H1 (cell line): Measurements from ENCODE around the gene SMAP2. TPM values are rescaled to one million over a fixed set of nuclear protein-coding genes. Genes with fewer than 3 reads are reported as not detected.

ENCODE experiments used
- BCL11A ChIP-seq, 2 experiments: IDR thresholded peaks; one replicate each; pipeline ENCODE4 v1.6.1; 2011; ENCODE audit warnings: low read depth in 2 of 2, low read length in 2 of 2, mild to moderate bottlenecking in 2 of 2
- CBX5 ChIP-seq: fragments of 300-800, 300-1000 bp; sonication (generic); IDR thresholded peaks from 2 replicates; pipeline ENCODE4 v1.7.1; 2016; ENCODE audit warnings: antibody characterized with exemption, low read length, low read depth
- CHD1 ChIP-seq: IDR thresholded peaks from 2 replicates; pipeline ENCODE4 v1.6.1; 2012; ENCODE audit warnings: low read depth, low read length, improper control_type of control experiment
- CHD2 ChIP-seq: IDR thresholded peaks from 2 replicates; pipeline ENCODE4 v1.6.1; 2012; ENCODE audit warnings: low read length, improper control_type of control experiment
- EGR1 ChIP-seq: IDR thresholded peaks from 2 replicates; pipeline ENCODE4 v1.6.1; 2011; ENCODE audit warnings: low read depth, low read length, borderline replicate concordance
- EP300 ChIP-seq, 2 experiments: IDR thresholded peaks; 1 replicate in 1 of 2; 2 replicates in 1 of 2; pipeline ENCODE4 v1.6.1; 2011 to 2012; ENCODE audit warnings: low read depth in 2 of 2, low read length in 2 of 2, mild to moderate bottlenecking in 2 of 2, borderline replicate concordance in 1 of 2, inconsistent platforms in 1 of 2, moderate library complexity in 1 of 2
- EZH2 ChIP-seq: fragments of 200-600 bp; sonication (generic); IDR thresholded peaks from 2 replicates; pipeline ENCODE4 v1.7.1; 2012; ENCODE audit warnings: low read depth, mild to moderate bottlenecking, moderate library complexity, low read length, inconsistent platforms; ENCODE audit not compliant: severe bottlenecking
- FOSL1 ChIP-seq: IDR thresholded peaks from 2 replicates; pipeline ENCODE4 v1.6.1; 2011; ENCODE audit warnings: mild to moderate bottlenecking, low read depth, low read length, moderate library complexity; ENCODE audit not compliant: insufficient read depth
- GTF2F1 ChIP-seq: IDR thresholded peaks from 2 replicates; pipeline ENCODE4 v1.6.1; 2012; ENCODE audit warnings: low read depth, low read length, improper control_type of control experiment, borderline replicate concordance
- HDAC2 ChIP-seq, 2 experiments: fragments of 300-600 bp in 1 of 2; sonication (generic) in 1 of 2; IDR thresholded peaks; 2 replicates each; pipeline ENCODE4 v1.6.1; 2011 to 2012; ENCODE audit warnings: low read depth in 2 of 2, low read length in 2 of 2, mild to moderate bottlenecking in 2 of 2, moderate library complexity in 2 of 2, borderline replicate concordance in 1 of 2, inconsistent platforms in 1 of 2
- HDAC6 ChIP-seq: IDR thresholded peaks from one replicate; pipeline ENCODE4 v1.7.1; 2012; ENCODE audit warnings: low read depth, mild to moderate bottlenecking, inconsistent platforms, low read length, moderate library complexity
- NANOG ChIP-seq: IDR thresholded peaks from 2 replicates; pipeline ENCODE4 v1.6.1; 2011; ENCODE audit warnings: low read length, low read depth, mild to moderate bottlenecking, inconsistent platforms; ENCODE audit not compliant: insufficient read depth, poor library complexity, severe bottlenecking
- POLR2A ChIP-seq, 2 experiments: IDR thresholded peaks; 1 replicate in 1 of 2; 2 replicates in 1 of 2; pipeline ENCODE4 v1.6.1; 2011; ENCODE audit warnings: low read depth in 2 of 2, low read length in 2 of 2, mild to moderate bottlenecking in 2 of 2; ENCODE audit errors: control extremely low read depth in 1 of 2
- YY1 ChIP-seq: IDR thresholded peaks from 2 replicates; pipeline ENCODE4 v1.6.1; 2011; ENCODE audit warnings: low read depth, mild to moderate bottlenecking, low read length
- ZNF274 ChIP-seq: IDR thresholded peaks from 2 replicates; pipeline ENCODE4 v1.7.0; 2012; ENCODE audit warnings: low read length, borderline replicate concordance; ENCODE audit errors: extremely low read depth
- polyA plus RNA-seq, 7 experiments: library from polyadenylated mRNA; depleted of rRNA in 3 of 7; stranded (reverse) in 5 of 7; unstranded in 2 of 7; fragments of >200 nt in 5 of 7; fragments of 200-250 nt in 2 of 7; gene quantifications; 1 replicate in 5 of 7; 2 replicates in 1 of 7; 4 replicates in 1 of 7; pipeline versions ENCODE4 v1.2.1 to v1.2.3, GENCODE V29; 2011 to 2013; ENCODE audit warnings: missing spikeins in 2 of 7, mixed read lengths in 2 of 7
- total RNA-seq: library from RNA; stranded (reverse); fragmentation: NEBNext Ultra II Directional; extraction: Animal tissue kit (Norgen Biotek cat#: 25700); gene quantifications from 2 replicates; pipeline ENCODE4 v1.2.1, GENCODE V29; 2021
- TF ChIP-seq, protein P1 (sequence below): IDR thresholded peaks from 2 replicates; pipeline ENCODE4 v1.6.1; 2011; ENCODE audit warnings: low read depth, mild to moderate bottlenecking, low read length; ENCODE audit not compliant: insufficient read depth
- TF ChIP-seq, protein P2 (sequence below): IDR thresholded peaks from 2 replicates; pipeline ENCODE4 v1.6.1; 2012; ENCODE audit warnings: low read length, inconsistent platforms
- TF ChIP-seq, protein P3 (sequence below): IDR thresholded peaks from 2 replicates; pipeline ENCODE4 v1.6.1; 2011; ENCODE audit warnings: low read length, improper control_type of control experiment
- TF ChIP-seq, protein P4 (sequence below): IDR thresholded peaks from 2 replicates; pipeline ENCODE4 v1.6.1; 2012; ENCODE audit warnings: inconsistent platforms

The SMAP2 gene
- total and polyA plus RNA-seq, 2 of the 8 experiments (the other 6 are each of a cell fraction or from before 2014, with no cell fraction given): 4.3 to 5.5 TPM

DNA sequence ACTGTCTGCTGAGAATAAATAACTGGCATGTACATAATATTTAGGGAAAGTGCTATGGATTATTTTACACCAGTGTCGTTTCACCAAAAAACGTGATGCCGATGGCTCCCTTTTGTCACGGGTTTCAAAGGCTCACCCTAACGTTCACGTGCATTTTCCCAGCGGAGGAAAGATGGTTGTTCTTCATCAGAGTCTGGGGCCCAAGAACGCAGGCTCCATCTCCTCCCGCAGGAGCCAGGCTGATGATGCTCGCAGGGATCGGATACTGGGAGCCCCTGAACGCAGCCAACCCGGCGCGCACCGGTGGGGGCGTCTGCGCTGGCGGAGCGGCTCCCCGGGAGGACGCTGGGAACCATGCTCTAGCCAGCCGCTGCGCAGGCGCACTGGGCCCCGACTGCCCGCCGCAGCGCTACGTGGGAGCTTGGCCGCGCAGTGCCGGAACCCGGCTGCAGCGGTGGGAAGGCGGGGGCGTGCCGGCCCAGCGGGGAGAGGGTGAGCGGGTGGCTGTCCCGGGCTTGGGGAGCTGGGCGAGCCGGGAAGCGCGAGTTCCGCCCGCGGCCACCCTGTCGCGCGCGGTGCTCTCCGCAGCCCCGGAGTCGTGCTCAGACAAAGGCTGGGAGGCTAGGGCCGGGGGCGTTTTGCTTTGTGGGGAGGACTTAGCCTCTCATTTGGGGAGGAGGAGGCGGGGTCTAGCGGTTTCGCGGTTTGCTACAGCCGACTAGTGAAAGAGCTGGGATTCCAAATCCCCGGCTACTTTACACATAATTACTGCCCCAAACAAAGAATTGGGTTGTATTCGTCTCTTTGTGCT lies 76.4 kb downstream of the SMAP2 start, which contains the start of gene ZFP69B (continued):
- no peak for TF ChIP-seq CBX5
- no peak for TF ChIP-seq EP300 (IDR thresholded peaks at IDR 0.05; ENCODE audit: borderline replicate concordance in 1 of 2, low read depth in 2 of 2, low read length in 2 of 2)
- TF ChIP-seq CHD1: no peak
- TF ChIP-seq EZH2: no peak
- TF ChIP-seq ZNF274: no peak
- TF ChIP-seq EGR1: peak; percentile 95
- TF ChIP-seq NANOG: no peak
- TF ChIP-seq HDAC2 (IDR thresholded peaks at IDR 0.05; ENCODE audit: borderline replicate concordance in 1 of 2, low read depth in 2 of 2, low read length in 2 of 2): no peak
- TF ChIP-seq, protein P1, sequence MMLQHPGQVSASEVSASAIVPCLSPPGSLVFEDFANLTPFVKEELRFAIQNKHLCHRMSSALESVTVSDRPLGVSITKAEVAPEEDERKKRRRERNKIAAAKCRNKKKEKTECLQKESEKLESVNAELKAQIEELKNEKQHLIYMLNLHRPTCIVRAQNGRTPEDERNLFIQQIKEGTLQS: no peak
- peak; percentile 32; the same call in 1 of the 2 replicates for TF ChIP-seq YY1
- TF ChIP-seq POLR2A (IDR thresholded peaks at IDR 0.05; ENCODE audit: control extremely low read depth in 1 of 2, low read depth in 2 of 2, low read length in 2 of 2): peak; percentile 51 to 68
- TF ChIP-seq, protein P2, sequence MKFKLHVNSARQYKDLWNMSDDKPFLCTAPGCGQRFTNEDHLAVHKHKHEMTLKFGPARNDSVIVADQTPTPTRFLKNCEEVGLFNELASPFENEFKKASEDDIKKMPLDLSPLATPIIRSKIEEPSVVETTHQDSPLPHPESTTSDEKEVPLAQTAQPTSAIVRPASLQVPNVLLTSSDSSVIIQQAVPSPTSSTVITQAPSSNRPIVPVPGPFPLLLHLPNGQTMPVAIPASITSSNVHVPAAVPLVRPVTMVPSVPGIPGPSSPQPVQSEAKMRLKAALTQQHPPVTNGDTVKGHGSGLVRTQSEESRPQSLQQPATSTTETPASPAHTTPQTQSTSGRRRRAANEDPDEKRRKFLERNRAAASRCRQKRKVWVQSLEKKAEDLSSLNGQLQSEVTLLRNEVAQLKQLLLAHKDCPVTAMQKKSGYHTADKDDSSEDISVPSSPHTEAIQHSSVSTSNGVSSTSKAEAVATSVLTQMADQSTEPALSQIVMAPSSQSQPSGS: no peak
- no peak for TF ChIP-seq GTF2F1
- no peak for TF ChIP-seq CHD2
- TF ChIP-seq, protein P3, sequence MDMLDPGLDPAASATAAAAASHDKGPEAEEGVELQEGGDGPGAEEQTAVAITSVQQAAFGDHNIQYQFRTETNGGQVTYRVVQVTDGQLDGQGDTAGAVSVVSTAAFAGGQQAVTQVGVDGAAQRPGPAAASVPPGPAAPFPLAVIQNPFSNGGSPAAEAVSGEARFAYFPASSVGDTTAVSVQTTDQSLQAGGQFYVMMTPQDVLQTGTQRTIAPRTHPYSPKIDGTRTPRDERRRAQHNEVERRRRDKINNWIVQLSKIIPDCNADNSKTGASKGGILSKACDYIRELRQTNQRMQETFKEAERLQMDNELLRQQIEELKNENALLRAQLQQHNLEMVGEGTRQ: no peak
- TF ChIP-seq HDAC6: no peak
- no peak for TF ChIP-seq BCL11A (IDR thresholded peaks at IDR 0.05; ENCODE audit: low read depth in 2 of 2, low read length in 2 of 2)
- TF ChIP-seq FOSL1: no peak
- TF ChIP-seq, protein P4, sequence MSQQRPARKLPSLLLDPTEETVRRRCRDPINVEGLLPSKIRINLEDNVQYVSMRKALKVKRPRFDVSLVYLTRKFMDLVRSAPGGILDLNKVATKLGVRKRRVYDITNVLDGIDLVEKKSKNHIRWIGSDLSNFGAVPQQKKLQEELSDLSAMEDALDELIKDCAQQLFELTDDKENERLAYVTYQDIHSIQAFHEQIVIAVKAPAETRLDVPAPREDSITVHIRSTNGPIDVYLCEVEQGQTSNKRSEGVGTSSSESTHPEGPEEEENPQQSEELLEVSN: peak; percentile 30; the same call in 1 of the 2 replicates
